ENCODE results near the gene PON1. TPM values are rescaled to one million over a fixed set of nuclear protein-coding genes. Genes with fewer than 3 reads are reported as not detected.

Gene PON1
- total RNA-seq, result not detected

DNA sequence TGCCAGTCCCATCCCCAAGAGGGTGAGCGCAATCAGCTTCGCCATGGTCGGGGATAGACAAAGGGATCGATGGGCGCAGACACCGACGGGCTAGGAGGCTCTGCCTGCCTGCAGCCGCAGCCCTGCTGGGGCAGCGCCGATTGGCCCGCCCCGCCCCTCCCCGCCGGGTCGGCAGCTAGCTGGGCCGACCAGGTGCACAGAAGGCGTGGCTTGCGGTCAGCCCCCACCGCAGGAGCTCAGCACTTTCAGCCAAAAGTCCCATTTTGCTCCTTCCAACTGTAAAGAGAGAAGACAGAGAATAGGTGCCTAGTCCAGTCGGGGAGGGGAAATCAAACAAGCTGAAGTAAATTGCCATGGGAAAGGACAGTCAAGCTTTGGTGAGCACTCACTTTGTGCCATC lies at the start of gene PON1:
Gene PON1, minus strand, starts transcription at position 102 of the 400 bp plus-strand sequence. Its CDS starts 57 bp downstream, at position 45.
- H3K36me3 ChIP-seq, result no peaks in the 10 kb centered on the region

DNA sequence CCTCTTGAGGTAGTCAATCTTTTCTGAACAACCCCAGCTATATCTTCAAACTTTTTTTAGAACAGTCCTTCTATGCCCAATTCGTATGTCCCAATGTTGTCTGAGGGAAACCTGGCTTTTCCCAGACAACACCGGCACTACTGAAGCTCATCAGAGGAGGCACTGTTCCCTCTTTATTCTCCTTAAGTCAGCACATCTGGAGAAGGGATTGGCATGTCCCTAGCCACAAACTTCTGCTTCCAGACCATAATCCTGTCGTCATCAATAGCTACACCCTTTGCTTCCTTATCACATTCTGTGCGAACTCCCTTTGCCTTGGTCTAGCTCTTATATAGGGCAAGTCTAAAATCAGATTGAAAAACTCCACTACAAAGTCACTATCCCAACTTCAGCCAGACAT lies 49.0 kb upstream of the PON1 start:
- no peaks in the 10 kb centered on the region for H3K9me3 ChIP-seq
- H3K4me3 ChIP-seq, result no peak overlapping the region
- TF ChIP-seq, protein P1, sequence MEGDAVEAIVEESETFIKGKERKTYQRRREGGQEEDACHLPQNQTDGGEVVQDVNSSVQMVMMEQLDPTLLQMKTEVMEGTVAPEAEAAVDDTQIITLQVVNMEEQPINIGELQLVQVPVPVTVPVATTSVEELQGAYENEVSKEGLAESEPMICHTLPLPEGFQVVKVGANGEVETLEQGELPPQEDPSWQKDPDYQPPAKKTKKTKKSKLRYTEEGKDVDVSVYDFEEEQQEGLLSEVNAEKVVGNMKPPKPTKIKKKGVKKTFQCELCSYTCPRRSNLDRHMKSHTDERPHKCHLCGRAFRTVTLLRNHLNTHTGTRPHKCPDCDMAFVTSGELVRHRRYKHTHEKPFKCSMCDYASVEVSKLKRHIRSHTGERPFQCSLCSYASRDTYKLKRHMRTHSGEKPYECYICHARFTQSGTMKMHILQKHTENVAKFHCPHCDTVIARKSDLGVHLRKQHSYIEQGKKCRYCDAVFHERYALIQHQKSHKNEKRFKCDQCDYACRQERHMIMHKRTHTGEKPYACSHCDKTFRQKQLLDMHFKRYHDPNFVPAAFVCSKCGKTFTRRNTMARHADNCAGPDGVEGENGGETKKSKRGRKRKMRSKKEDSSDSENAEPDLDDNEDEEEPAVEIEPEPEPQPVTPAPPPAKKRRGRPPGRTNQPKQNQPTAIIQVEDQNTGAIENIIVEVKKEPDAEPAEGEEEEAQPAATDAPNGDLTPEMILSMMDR (IDR thresholded peaks at IDR 0.05), result no peak
- no peak for DNase-seq (ENCODE audit: low spot score)
- no peaks in the 10 kb centered on the region for H3K4me1 ChIP-seq
- H3K27ac ChIP-seq, result no peak overlapping the region
- no peaks in the 10 kb centered on the region for H3K27me3 ChIP-seq
- H3K36me3 ChIP-seq, result no peaks in the 10 kb centered on the region

More for the DNA sequence above, at the start of gene PON1:
- H3K4me1 ChIP-seq, result no peaks in the 10 kb centered on the region
- TF ChIP-seq, protein P1 (IDR thresholded peaks at IDR 0.05), result no peak
- no peaks in the 10 kb centered on the region for H3K9me3 ChIP-seq
- no peaks in the 10 kb centered on the region for H3K27me3 ChIP-seq
- H3K27ac ChIP-seq, result no peak within 1 kb of the TSS
- H3K4me3 ChIP-seq, result no peak within 1 kb of the TSS
- no peak for DNase-seq (ENCODE audit: low spot score)

- no peak for DNase-seq (ENCODE audit: low spot score)
- TF ChIP-seq, protein P1 (IDR thresholded peaks at IDR 0.05), result no peak
- Histone ChIP-seq H3K27ac (no peak overlapping the region), H3K4me3 (no peak overlapping the region), H3K4me1 (no peaks in the 10 kb centered on the region), H3K36me3 (no peaks in the 10 kb centered on the region), H3K9me3 (no peaks in the 10 kb centered on the region), H3K27me3 (no peaks in the 10 kb centered on the region)
Measured at GRCh38 chr7:95368235-95368634, 43.9 kb upstream of the PON1 start.

DNA sequence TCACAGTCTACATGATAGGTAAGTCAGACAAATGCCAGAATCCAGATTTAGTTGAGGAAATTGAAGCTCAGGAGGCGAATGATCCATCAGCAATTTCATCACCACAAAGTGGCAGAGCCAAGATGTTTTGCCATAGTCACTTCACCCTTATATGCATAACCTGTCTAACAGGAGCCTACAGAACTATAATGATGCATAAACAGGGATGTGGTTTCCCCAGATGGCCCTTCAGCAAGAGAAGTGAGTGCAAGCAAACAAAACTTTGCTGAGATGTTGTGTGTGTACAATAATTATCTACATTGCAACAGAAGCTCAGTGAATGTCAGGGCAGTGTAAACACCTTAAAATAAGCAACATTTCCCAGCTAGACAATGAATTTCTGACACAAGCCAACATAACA lies 43.3 kb upstream of the PON1 start:
- Histone ChIP-seq H3K4me3 (no peak overlapping the region), H3K36me3 (no peaks in the 10 kb centered on the region), H3K4me1 (no peaks in the 10 kb centered on the region), H3K9me3 (no peaks in the 10 kb centered on the region), H3K27me3 (no peaks in the 10 kb centered on the region), H3K27ac (no peak overlapping the region)
- no peak for DNase-seq (ENCODE audit: low spot score)
- TF ChIP-seq, protein P1 (IDR thresholded peaks at IDR 0.05), result no peak

- no peak for DNase-seq (ENCODE audit: low spot score)
- no peaks in the 10 kb centered on the region for H3K9me3 ChIP-seq
- H3K4me3 ChIP-seq, result no peak overlapping the region
- H3K27me3 ChIP-seq, result no peaks in the 10 kb centered on the region
- H3K27ac ChIP-seq, result no peak overlapping the region
- no peaks in the 10 kb centered on the region for H3K36me3 ChIP-seq
- no peaks in the 10 kb centered on the region for H3K4me1 ChIP-seq
- TF ChIP-seq, protein P1 (IDR thresholded peaks at IDR 0.05), result no peak
Measured at GRCh38 chr7:95365151-95365550, 40.8 kb upstream of the PON1 start.

GRCh38 chr7:95357623-95358022 lies 33.3 kb upstream of the PON1 start:
- H3K4me3 ChIP-seq, result no peak overlapping the region
- H3K27ac ChIP-seq, result no peak overlapping the region
- no peaks in the 10 kb centered on the region for H3K4me1 ChIP-seq
- no peaks in the 10 kb centered on the region for H3K36me3 ChIP-seq
- TF ChIP-seq, protein P1 (IDR thresholded peaks at IDR 0.05), result no peak
- no peaks in the 10 kb centered on the region for H3K27me3 ChIP-seq
- DNase-seq (ENCODE audit: low spot score), result no peak
- peaks cover 0 to 7% of the 10 kb centered on the region in 2 donors for H3K9me3 ChIP-seq

Data from right atrium auricular region (tissue), 2 donors.